SIG-M5 treated with dmso at 0.1 percent for 504 hours (cell line): ENCODE results near the gene PLA2G12A.
"Not testable (repeated sequence)": the region's sequence is repeated elsewhere in the genome, so short reads cannot be mapped to it uniquely, and the experiment has no call there.

Source experiments
- DNase-seq: peaks from one replicate; lab custom pipeline; 2025; ENCODE audit not compliant: unreplicated experiment; lab: John Stamatoyannopoulos, UW

PLA2G12A gene

GRCh38 chr4:109678925-109679324 lies 50.9 kb downstream of the PLA2G12A start:
- not testable (repeated sequence) for DNase-seq

- not testable (repeated sequence) for DNase-seq
Observed at GRCh38 chr4:109678472-109678871, 51.4 kb downstream of the PLA2G12A start.

- DNase-seq, result no peak
Observed at GRCh38 chr4:109676886-109677285, 53.0 kb downstream of the PLA2G12A start.

GRCh38 chr4:109675843-109676242 lies 54.0 kb downstream of the PLA2G12A start:
- DNase-seq, result no peak

- DNase-seq, result no peak
Observed at GRCh38 chr4:109675181-109675580, 54.7 kb downstream of the PLA2G12A start.

- no peak for DNase-seq
Observed at GRCh38 chr4:109673303-109673702, 56.6 kb downstream of the PLA2G12A start.

GRCh38 chr4:109672169-109672930 lies 57.5 kb downstream of the PLA2G12A start:
- no peak for DNase-seq

GRCh38 chr4:109671350-109671749 lies 58.5 kb downstream of the PLA2G12A start:
- DNase-seq, result no peak

- DNase-seq, result no peak
Observed at GRCh38 chr4:109665783-109666485, 63.9 kb downstream of the PLA2G12A start.

GRCh38 chr4:109662771-109663170 lies 67.1 kb downstream of the PLA2G12A start:
- DNase-seq, result no peak

GRCh38 chr4:109662116-109662515 lies 67.8 kb downstream of the PLA2G12A start:
- DNase-seq, result no peak
